Colonic mucosa (tissue), 4 donors: Measurements from ENCODE around the gene SLC16A8. TPM values are rescaled to one million over a fixed set of nuclear protein-coding genes. Genes with fewer than 3 reads are reported as not detected.

Experiments used
- DNase-seq: peaks from one replicate; pipeline ENCODE4 v3.0.0-alpha.2; 2020
- H3K27ac ChIP-seq: fragments of 200-600 bp; one replicate; pipeline ENCODE4 v1.8.0; 2021
- H3K27me3 ChIP-seq: fragments of 200-600 bp; one replicate; pipeline ENCODE4 v1.8.0; 2021
- H3K36me3 ChIP-seq: fragments of 200-600 bp; one replicate; pipeline ENCODE4 v1.8.0; 2021
- H3K4me1 ChIP-seq: fragments of 200-600 bp; one replicate; pipeline ENCODE4 v1.8.0; 2021; ENCODE audit warnings: mild to moderate bottlenecking
- H3K4me3 ChIP-seq: fragments of 200-600 bp; one replicate; pipeline ENCODE4 v1.8.0; 2021
- H3K9ac ChIP-seq, 2 donors: one replicate each; pipeline ENCODE4 v1.7.0; 2013; ENCODE audit warnings: control low read depth in 2 of 2, low read depth in 2 of 2, low read length in 2 of 2
- H3K9me3 ChIP-seq: fragments of 200-600 bp; one replicate; pipeline ENCODE4 v1.8.0; 2021
- intact Hi-C: fragments of 100-400 bp; cut with DNase I; formaldehyde crosslinking; loops from one replicate; pipeline ENCODE4 v1.14.1; 2022
- total RNA-seq, 2 donors: library from RNA; stranded (reverse); fragmentation: NEBNext Ultra II Directional in 1 of 2; extraction: Animal tissue kit (Norgen Biotek cat#: 25700) in 1 of 2; gene quantifications; one replicate each; pipeline ENCODE4 v1.2.1, GENCODE V29; 2021
- TF ChIP-seq, protein P1 (sequence below): fragments of 200-600 bp; IDR thresholded peaks from one replicate; pipeline ENCODE4 v1.8.0; 2022; ENCODE audit warnings: antibody characterized with exemption, mild to moderate bottlenecking
- donor health status: healthy.
- donor health status: DM: no; HTN: no; CAD: no.
- donor health status: DM: no; HTN: no; CAD: no.

The SLC16A8 gene
- total RNA-seq, 2 donors from 2014 or later = 0.27 TPM; not detected in 1

DNA sequence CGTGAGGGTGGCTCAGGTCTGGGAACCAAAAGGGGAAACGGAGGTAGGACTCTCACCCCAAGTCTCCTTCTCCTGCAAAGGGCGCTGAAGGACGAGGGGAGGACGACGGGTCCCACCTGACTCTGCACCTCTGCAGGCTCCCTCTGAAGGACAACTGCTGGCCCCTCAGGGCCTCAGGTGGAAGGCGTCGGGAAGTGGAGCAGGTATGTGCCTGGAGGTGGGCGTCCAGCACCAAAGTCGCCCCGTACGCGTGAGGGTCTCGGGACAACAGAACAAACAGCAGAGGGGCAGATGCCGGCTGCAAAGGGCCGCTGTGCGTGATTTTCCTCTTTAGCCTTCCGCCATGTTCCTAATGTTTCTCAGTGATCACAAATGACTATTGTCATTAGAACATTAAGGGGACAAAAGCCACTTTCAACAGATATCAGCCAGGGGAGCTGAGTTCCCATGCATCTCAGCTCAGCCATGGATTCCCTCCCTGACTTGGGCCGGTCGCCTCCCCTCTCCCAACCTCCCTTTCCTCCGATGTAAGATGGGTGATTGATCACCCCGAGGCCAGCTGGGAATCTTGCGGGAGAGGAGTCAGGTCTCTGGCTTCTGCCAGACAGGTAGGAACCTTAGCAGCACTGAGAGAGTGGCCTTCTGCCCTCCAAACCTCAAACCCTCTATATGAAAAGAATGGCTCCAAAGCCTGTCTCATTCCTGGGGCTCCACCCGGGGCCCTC is 836 bp downstream of the SLC16A8 start:
- H3K4me3 ChIP-seq = no peak overlapping the region
- intact Hi-C loops = no loop called here
- no peak for DNase-seq
- H3K27me3 ChIP-seq = peaks cover 21% of the 10 kb centered on the region
- H3K9me3 ChIP-seq = no peaks in the 10 kb centered on the region
- no peak overlapping the region for H3K9ac ChIP-seq
- no peaks in the 10 kb centered on the region for H3K36me3 ChIP-seq
- H3K4me1 ChIP-seq = peaks cover 6% of the 10 kb centered on the region
- H3K27ac ChIP-seq = no peak overlapping the region
- TF ChIP-seq, protein P1, sequence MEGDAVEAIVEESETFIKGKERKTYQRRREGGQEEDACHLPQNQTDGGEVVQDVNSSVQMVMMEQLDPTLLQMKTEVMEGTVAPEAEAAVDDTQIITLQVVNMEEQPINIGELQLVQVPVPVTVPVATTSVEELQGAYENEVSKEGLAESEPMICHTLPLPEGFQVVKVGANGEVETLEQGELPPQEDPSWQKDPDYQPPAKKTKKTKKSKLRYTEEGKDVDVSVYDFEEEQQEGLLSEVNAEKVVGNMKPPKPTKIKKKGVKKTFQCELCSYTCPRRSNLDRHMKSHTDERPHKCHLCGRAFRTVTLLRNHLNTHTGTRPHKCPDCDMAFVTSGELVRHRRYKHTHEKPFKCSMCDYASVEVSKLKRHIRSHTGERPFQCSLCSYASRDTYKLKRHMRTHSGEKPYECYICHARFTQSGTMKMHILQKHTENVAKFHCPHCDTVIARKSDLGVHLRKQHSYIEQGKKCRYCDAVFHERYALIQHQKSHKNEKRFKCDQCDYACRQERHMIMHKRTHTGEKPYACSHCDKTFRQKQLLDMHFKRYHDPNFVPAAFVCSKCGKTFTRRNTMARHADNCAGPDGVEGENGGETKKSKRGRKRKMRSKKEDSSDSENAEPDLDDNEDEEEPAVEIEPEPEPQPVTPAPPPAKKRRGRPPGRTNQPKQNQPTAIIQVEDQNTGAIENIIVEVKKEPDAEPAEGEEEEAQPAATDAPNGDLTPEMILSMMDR = no peak

DNA sequence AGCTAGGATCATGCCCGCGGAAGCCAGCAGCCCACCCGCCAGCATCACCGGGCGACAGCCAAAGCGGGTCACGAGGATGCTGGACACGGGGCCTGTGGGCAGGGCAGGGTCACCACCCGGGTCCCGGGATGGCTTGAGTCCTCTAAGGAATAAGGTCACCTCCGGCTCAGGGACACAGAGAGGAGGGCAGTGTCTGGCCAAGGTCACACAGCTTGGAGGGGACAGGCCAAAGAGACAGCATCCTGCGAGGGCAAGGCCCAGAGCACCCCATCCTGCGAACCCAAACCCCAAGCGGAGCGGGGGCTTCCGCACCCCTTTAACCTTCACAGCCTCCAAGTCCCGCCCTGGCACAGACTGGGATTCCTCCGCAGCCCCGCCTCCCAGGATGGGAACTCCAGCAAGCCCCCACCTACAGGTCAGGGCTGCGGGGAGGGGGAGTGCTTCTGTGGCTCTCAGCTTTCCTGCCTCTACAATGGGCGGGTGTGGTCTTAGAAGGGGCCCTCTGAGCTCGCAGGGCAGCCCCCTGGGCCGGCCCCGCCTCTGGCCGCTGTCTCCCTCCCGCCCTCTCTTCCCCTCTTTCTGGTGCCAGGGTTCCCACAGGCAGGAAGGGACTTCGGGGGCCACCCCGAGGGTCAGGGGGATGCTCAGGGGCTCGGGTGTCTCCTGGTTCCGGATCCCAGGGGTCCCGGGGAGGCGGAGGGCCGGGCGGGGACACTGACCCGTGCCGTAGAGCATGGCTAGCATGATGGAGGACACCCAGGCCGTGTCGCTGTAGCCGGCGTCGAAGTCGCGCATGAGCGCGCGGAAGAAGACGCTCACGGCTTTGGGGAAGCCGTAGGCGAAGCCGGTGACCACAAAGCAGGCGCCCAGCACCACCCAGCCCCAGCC is 1.8 kb downstream of the SLC16A8 start:
- Histone ChIP-seq H3K4me3 (peak overlapping the region; percentile 26), H3K27me3 (peaks cover 21% of the 10 kb centered on the region), H3K4me1 (peaks cover 6% of the 10 kb centered on the region), H3K9me3 (no peaks in the 10 kb centered on the region), H3K36me3 (no peaks in the 10 kb centered on the region), H3K9ac (no peak overlapping the region), H3K27ac (no peak overlapping the region)
- no peak for DNase-seq
- TF ChIP-seq, protein P1 = no peak
- intact Hi-C loops = no loop called here

DNA sequence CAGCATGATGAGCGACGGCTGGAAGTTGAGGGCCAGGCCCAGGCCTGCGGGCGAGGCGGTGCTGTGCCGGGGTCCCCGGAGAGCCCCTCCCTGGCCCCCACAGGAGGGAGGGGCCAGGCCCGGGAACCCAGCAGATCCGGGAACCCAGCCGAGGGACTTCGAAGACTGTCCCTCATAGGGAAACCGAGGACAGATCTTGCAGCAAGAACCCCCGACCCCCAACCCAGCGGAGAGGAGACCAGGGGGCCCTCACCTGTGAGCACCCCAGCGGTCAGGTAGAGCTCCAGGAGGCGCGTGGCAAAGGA is 2.4 kb downstream of the SLC16A8 start:
- DNase-seq = no peak
- Histone ChIP-seq H3K27me3 (peaks cover 21% of the 10 kb centered on the region), H3K9me3 (no peaks in the 10 kb centered on the region), H3K4me3 (peak overlapping the region; percentile 26), H3K9ac (peak overlapping the region in 1 of 2 donors; percentile 56), H3K36me3 (no peaks in the 10 kb centered on the region), H3K27ac (no peak overlapping the region), H3K4me1 (peaks cover 6% of the 10 kb centered on the region)
- intact Hi-C loops = no loop called here
- TF ChIP-seq, protein P1 = no peak

DNA sequence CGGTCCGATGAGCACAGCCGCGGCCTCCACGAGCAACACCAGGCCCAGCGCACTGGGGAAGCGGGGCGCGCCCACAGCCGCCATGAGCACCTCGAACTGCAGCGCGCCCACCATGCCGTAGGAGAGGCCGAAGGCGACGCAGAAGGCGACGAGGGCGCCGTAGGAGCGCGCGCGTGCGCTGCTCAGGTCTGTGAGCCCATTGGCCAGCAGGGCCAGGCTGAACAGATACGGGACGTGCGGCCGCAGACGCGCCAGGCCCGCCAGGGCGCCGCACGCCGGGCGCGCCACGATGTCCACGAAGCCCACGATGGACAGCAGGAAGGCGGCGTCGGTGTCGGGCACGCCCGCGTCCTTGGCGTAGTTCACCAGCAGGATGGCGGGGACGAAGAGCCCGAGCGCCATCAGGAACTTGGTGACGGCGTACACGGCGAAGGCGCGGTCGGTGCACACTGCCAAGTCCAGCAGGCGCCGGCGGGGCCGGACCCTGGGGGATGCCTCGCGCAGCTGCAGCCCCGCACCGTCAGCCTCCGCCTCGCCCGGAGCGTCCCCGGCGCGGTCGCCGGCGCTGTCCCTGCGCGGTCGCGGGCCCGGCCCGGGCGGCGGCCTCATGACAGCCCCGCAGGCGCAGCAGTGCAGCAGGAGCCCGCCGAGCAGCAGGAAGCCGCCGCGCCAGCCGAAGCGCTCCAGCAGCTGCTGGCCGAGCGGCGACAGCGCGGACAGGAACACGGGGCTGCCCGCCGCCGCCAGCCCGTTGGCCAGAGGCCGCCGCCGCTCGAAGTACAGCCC is 2.9 kb downstream of the SLC16A8 start:
- Histone ChIP-seq H3K27ac (no peak overlapping the region), H3K27me3 (peaks cover 21% of the 10 kb centered on the region), H3K9me3 (no peaks in the 10 kb centered on the region), H3K36me3 (no peaks in the 10 kb centered on the region), H3K4me1 (peaks cover 6% of the 10 kb centered on the region), H3K9ac (peak overlapping the region in 1 of 2 donors; percentile 56), H3K4me3 (peak overlapping the region; percentile 26)
- DNase-seq = peak; percentile 41
- TF ChIP-seq, protein P1 = no peak
- intact Hi-C loops = no loop called here

DNA sequence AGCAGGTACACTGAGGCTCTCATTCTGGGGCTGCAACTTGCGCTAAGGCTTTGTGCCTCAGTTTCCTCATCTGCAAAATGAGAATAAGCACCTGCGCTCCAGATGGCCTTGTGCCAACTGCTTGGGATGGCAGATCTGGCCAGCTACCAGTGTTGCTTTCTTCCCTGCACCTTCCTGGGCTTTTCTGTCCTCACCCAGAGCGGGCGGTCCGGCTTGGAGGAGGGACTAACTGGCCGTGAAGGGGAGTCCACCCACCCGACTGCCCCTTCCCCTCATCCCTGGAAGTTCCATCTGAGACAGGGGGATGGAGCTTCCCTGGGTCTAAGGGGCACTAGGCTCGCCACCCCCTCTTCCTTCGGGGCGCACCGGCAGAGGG is 3.5 kb downstream of the SLC16A8 start:
- no peak overlapping the region for H3K4me3 ChIP-seq
- H3K36me3 ChIP-seq = no peaks in the 10 kb centered on the region
- peaks cover 6% of the 10 kb centered on the region for H3K4me1 ChIP-seq
- intact Hi-C loops = no loop called here
- no peak for DNase-seq
- no peak overlapping the region for H3K27ac ChIP-seq
- H3K27me3 ChIP-seq = peaks cover 21% of the 10 kb centered on the region
- TF ChIP-seq, protein P1 = no peak
- no peak overlapping the region for H3K9ac ChIP-seq
- no peaks in the 10 kb centered on the region for H3K9me3 ChIP-seq
